Measurements from ENCODE around the gene NAT14. TPM values are rescaled to one million over a fixed set of nuclear protein-coding genes. Genes with fewer than 3 reads are reported as not detected.

NAT14 gene
- total RNA-seq, 4 donors from 2014 or later = 5.1 to 28.3 (median 12.2) TPM

- no peak overlapping the region for H3K27ac ChIP-seq
- no peaks in the 10 kb centered on the region for H3K9me3 ChIP-seq
- no peak overlapping the region for H3K4me3 ChIP-seq (replicated peaks in 1 of 3)
- H3K36me3 ChIP-seq = no peaks in the 10 kb centered on the region
- WGBS, 2 donors = 47 to 61% methylated on average over 12 of the region's 12 CpGs
- H3K27me3 ChIP-seq = no peaks in the 10 kb centered on the region
- no peak for DNase-seq
- H3K4me1 ChIP-seq = peaks cover 6% of the 10 kb centered on the region in 2 donors
- no peak for TF ChIP-seq POLR2A (IDR thresholded peaks at IDR 0.05)
- TF ChIP-seq CTCF (IDR thresholded peaks at IDR 0.05) = no peak
- intact Hi-C loops (cut with DNase I) = no loop called here
Measured at GRCh38 chr19:55492362-55492944, 7.5 kb downstream of the NAT14 start.

GRCh38 chr19:55493052-55493644 lies 8.2 kb downstream of the NAT14 start:
- DNase-seq = no peak
- TF ChIP-seq CTCF (IDR thresholded peaks at IDR 0.05) (no peak), POLR2A (IDR thresholded peaks at IDR 0.05) (no peak)
- Histone ChIP-seq H3K36me3 (no peaks in the 10 kb centered on the region), H3K9me3 (no peaks in the 10 kb centered on the region), H3K27ac (peak overlapping the region; percentile 49 to 71 (median 63)), H3K4me1 (no peaks in the 10 kb centered on the region), H3K4me3 (replicated peaks in 1 of 3) (no peak overlapping the region), H3K27me3 (no peaks in the 10 kb centered on the region)
- intact Hi-C loops (cut with DNase I) = no loop called here
- 60 to 66% methylated on average over 11 to 14 of the region's 18 CpGs for WGBS, 2 donors

- Histone ChIP-seq H3K36me3 (no peaks in the 10 kb centered on the region), H3K4me3 (replicated peaks in 1 of 3) (no peak overlapping the region), H3K27me3 (no peaks in the 10 kb centered on the region), H3K9me3 (no peaks in the 10 kb centered on the region), H3K27ac (peak overlapping the region; percentile 49 to 71 (median 63)), H3K4me1 (no peaks in the 10 kb centered on the region)
- WGBS, 2 donors = 33 to 49% methylated on average over 5 to 28 of the region's 38 CpGs
- TF ChIP-seq POLR2A (IDR thresholded peaks at IDR 0.05) (no peak), CTCF (IDR thresholded peaks at IDR 0.05) (no peak)
- intact Hi-C loops (cut with DNase I) = no loop called here
- no peak for DNase-seq
Measured at GRCh38 chr19:55493645-55494171, 8.7 kb downstream of the NAT14 start.

- Histone ChIP-seq H3K4me1 (no peaks in the 10 kb centered on the region), H3K4me3 (replicated peaks in 1 of 3) (peak overlapping the region in 1 of 3 donors; percentile 3), H3K36me3 (no peaks in the 10 kb centered on the region), H3K9me3 (no peaks in the 10 kb centered on the region), H3K27me3 (no peaks in the 10 kb centered on the region), H3K27ac (peak overlapping the region; percentile 39 to 71 (median 63))
- intact Hi-C loops (cut with DNase I) = no loop called here
- 47 to 53% methylated on average over 16 to 22 of the region's 22 CpGs for whole genome bisulfite sequencing, 2 donors
- TF ChIP-seq POLR2A (IDR thresholded peaks at IDR 0.05) (no peak), CTCF (IDR thresholded peaks at IDR 0.05) (no peak)
- DNase-seq = no peak
Measured at GRCh38 chr19:55494172-55494761, 9.3 kb downstream of the NAT14 start.
